Stomach smooth muscle (tissue), 2 donors: ENCODE results near the gene CADM2.

Experiments
- H3K27ac ChIP-seq: one replicate; pipeline ENCODE4 v1.7.0; 2013; ENCODE audit warnings: mild to moderate bottlenecking, low read length, inconsistent platforms
- H3K27me3 ChIP-seq, 2 donors: one replicate each; pipeline ENCODE4 v1.7.0; 2013; ENCODE audit warnings: low read length in 2 of 2; ENCODE audit not compliant: insufficient read depth in 2 of 2, control insufficient read depth in 1 of 2
- H3K36me3 ChIP-seq, 2 donors: one replicate each; pipeline ENCODE4 v1.7.0; 2013; ENCODE audit warnings: low read length in 2 of 2; ENCODE audit not compliant: control insufficient read depth in 2 of 2, insufficient read depth in 2 of 2
- H3K4me1 ChIP-seq: one replicate; pipeline ENCODE4 v1.7.0; 2013; ENCODE audit warnings: low read length; ENCODE audit not compliant: control insufficient read depth, insufficient read depth
- H3K4me3 ChIP-seq, 2 donors: one replicate each; pipeline ENCODE4 v1.7.0; 2013; ENCODE audit warnings: low read length in 2 of 2
- H3K9ac ChIP-seq, 2 donors: one replicate each; pipeline ENCODE4 v1.7.0; 2013; ENCODE audit warnings: low read length in 2 of 2, mild to moderate bottlenecking in 1 of 2
- H3K9me3 ChIP-seq, 2 donors: one replicate each; pipeline ENCODE4 v1.7.0; 2013; ENCODE audit warnings: low read length in 2 of 2; ENCODE audit not compliant: control insufficient read depth in 2 of 2
- donor health status: healthy.
- donor health status: Pancreatic carcinoma.

CADM2 gene

DNA sequence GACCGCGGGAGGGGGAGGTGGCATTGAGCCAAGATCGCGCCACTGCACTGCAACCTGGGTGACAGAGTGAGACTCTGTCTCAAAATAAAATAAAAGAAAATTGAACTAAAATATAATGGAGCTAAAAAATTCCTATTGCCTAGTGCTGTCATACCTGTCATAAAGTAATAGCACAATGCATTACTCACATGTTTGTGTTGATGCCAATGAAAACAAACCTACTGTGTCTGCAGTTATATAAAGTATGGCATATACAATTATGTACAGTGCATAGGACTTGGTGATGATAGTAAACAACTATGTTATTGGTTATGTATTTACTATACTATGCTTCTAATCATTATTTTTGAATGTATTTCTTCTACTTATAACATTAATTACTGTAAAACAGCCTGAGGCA is 411.6 kb downstream of the CADM2 start:
- H3K27me3 ChIP-seq = no peaks in the 10 kb centered on the region
- no peaks in the 10 kb centered on the region for H3K4me1 ChIP-seq
- no peaks in the 10 kb centered on the region for H3K36me3 ChIP-seq
- no peaks in the 10 kb centered on the region for H3K9me3 ChIP-seq
- no peak overlapping the region for H3K4me3 ChIP-seq
- H3K27ac ChIP-seq = no peak overlapping the region
- H3K9ac ChIP-seq = no peak overlapping the region

DNA sequence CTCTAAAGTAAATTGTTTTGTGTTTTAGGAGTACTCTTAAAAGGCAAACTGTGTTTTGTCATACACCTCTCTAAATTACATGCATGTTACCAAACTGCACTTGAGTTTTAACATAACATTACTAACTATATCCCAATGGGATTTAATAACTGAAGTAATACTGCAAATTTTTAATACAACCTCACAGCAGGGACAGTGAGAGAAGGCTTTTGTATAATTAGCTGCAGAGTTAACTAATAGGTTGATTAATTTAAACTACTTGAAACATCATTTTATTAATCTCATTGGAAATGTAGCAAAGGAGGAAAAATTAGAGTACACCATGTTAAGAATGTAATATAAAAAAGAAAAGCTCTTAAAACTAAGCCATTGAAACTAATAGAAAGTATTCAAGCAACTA is 417.3 kb downstream of the CADM2 start:
- Histone ChIP-seq H3K27ac (no peak overlapping the region), H3K4me1 (no peaks in the 10 kb centered on the region), H3K27me3 (no peaks in the 10 kb centered on the region), H3K36me3 (no peaks in the 10 kb centered on the region), H3K9ac (no peak overlapping the region), H3K4me3 (no peak overlapping the region), H3K9me3 (no peaks in the 10 kb centered on the region)

DNA sequence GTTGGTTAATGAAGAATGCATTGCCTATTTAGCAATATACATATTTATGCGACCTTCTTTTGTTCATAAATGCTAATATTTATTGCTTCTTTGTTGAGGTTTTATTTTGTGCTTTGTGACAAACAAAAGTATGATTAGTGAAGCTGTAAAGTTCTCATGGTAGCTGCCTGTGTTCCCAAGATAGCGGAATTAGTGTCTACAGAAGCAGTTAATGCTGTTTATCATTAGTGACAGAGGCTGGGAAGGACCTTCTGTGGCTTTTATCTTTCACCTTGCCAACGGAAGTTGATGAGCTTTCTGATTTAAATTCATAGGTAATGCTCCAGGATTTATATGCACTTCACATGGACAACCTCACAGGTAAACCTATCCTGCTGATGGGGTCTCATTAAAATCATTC is 418.3 kb downstream of the CADM2 start:
- Histone ChIP-seq H3K9ac (no peak overlapping the region), H3K36me3 (no peaks in the 10 kb centered on the region), H3K27ac (no peak overlapping the region), H3K4me1 (no peaks in the 10 kb centered on the region), H3K9me3 (no peaks in the 10 kb centered on the region), H3K4me3 (no peak overlapping the region), H3K27me3 (no peaks in the 10 kb centered on the region)

DNA sequence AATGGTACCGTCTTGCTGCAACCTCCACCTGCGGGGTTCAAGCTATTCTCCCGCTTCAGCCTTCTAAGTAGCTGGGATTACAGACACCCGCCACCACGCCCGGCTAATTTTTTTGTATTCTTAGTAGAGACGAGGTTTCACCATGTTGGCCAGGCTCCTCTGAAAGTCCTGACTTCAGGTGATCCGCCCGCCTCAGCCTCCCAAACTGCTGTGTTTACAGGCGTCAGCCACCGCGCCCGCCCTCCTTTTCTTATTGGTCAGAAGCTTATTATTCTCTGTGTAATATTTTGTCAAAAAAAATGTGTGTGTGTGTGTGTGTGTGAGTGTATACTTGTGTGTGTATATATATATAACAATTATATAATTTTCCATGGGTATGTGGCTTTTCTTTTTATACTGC is 425.6 kb downstream of the CADM2 start:
- H3K36me3 ChIP-seq = no peaks in the 10 kb centered on the region
- no peaks in the 10 kb centered on the region for H3K9me3 ChIP-seq
- no peak overlapping the region for H3K4me3 ChIP-seq
- no peak overlapping the region for H3K9ac ChIP-seq
- H3K27ac ChIP-seq = no peak overlapping the region
- no peaks in the 10 kb centered on the region for H3K4me1 ChIP-seq
- no peaks in the 10 kb centered on the region for H3K27me3 ChIP-seq

DNA sequence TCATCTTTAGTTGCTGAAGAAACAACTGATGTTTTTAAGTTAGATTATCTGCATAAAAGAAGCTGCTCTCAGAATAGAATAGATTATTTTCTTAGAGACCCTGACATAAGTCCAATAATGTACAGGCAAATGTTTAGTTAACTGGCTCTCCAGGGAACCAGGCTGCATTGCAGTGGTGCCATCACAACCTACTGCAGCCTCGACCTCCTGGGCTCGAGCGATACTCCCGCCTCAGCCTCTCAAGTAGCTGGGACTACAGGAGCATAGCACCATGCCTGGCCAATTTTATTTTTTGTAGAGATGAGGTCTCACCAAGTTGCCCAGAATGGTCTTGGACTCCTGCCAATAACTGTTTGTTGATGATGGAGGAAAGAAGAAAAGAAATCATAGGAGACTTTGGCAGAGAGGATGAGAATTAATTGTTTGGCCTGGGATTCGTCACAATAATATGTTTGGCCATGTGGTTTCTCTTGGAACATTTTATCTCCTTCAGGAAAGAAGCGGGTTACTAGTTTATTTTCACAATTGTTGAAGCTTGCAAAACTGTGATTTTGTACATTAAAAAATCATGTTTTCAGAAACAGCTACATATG is 429.2 kb downstream of the CADM2 start:
- Histone ChIP-seq H3K9ac (no peak overlapping the region), H3K4me1 (no peaks in the 10 kb centered on the region), H3K27ac (no peak overlapping the region), H3K9me3 (no peaks in the 10 kb centered on the region), H3K4me3 (no peak overlapping the region), H3K36me3 (no peaks in the 10 kb centered on the region), H3K27me3 (no peaks in the 10 kb centered on the region)

DNA sequence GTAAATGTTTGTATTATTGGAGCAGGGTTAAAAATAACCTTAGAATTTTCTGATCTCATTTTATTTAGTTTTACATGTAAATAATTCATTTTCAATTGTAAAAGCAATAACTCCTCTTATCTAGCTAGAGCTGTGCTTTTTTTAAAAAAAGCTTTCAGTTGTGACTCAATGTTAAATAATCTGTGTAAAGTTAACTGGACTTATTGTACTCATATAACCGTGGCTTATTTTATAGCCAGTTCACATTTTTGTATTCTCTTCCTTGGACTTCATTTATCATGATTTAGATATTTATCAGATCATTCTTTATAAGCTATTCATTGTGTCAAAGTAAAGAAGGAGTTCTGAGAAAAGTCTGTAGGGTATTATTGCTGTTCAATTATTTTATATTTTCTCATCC is 435.6 kb downstream of the CADM2 start:
- no peaks in the 10 kb centered on the region for H3K36me3 ChIP-seq
- H3K4me3 ChIP-seq = no peak overlapping the region

DNA sequence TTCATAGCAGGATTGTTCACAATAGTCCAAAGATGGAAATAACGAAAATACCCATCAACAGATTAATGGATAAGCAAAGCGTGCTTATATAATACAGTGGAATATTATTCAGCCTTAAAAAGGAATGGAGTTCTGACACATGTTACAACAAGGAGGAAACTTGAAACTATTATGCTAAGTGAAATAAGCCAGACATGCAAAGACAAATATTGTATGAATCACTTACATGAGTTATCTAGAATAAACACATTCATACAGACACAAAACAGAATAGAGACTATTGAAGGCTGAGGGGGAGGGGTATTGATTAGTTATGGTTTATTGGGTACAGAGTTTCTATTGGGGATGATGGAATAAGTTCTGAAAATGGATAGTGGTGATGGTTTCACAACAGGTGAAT is 438.6 kb downstream of the CADM2 start:
- Histone ChIP-seq H3K9ac (no peak overlapping the region), H3K27me3 (no peaks in the 10 kb centered on the region), H3K9me3 (no peaks in the 10 kb centered on the region), H3K4me1 (no peaks in the 10 kb centered on the region), H3K27ac (no peak overlapping the region), H3K4me3 (no peak overlapping the region), H3K36me3 (no peaks in the 10 kb centered on the region)

More for the DNA sequence above, 435.6 kb downstream of the CADM2 start:
- no peaks in the 10 kb centered on the region for H3K9me3 ChIP-seq
- H3K4me1 ChIP-seq = no peaks in the 10 kb centered on the region
- no peak overlapping the region for H3K27ac ChIP-seq
- no peaks in the 10 kb centered on the region for H3K27me3 ChIP-seq
- no peak overlapping the region for H3K9ac ChIP-seq

DNA sequence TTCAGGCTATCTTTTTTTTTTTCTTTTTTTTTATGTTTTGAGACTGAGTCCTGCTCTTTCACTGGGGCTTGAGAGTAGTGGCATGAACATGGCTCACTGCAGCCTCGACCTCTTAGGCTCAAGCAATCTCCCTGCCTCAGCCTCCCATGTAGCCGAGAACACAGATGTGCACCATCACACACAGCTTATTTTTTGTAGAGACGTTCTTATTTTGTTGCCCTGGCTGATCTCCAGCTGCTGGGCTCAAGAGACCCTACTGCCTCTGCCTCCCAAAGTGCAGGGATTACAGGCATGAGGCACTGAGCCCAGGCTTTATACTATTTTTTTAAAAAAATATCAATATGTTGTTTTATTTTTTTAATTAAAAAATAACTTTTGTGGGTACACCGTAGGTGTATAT is 467.3 kb downstream of the CADM2 start:
- no peak overlapping the region for H3K9ac ChIP-seq
- H3K9me3 ChIP-seq = peaks cover 0 to 3% of the 10 kb centered on the region in 2 donors
- no peaks in the 10 kb centered on the region for H3K4me1 ChIP-seq
- H3K27me3 ChIP-seq = no peaks in the 10 kb centered on the region
- H3K36me3 ChIP-seq = no peaks in the 10 kb centered on the region
- no peak overlapping the region for H3K4me3 ChIP-seq
- H3K27ac ChIP-seq = no peak overlapping the region

DNA sequence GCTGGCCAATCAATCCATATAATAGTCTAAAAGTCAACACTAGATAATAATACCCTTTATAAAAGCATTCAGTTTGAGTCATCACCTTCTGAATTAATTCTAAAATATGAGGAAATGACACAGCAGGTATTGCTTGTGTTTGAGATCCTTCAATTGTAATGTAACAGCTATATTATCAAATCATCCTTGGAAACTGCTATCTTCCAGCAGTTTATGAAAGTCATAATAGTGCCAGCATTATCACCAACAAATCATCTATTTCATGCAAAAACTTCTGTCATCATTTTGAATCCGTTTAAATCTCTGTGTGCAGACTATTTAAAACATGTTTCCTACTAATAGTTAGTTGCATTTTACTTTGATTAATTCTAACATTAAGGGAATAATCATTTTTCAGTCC is 468.7 kb downstream of the CADM2 start:
- no peaks in the 10 kb centered on the region for H3K27me3 ChIP-seq
- no peak overlapping the region for H3K9ac ChIP-seq
- H3K4me3 ChIP-seq = no peak overlapping the region
- H3K9me3 ChIP-seq = peaks cover 0 to 3% of the 10 kb centered on the region in 2 donors
- no peaks in the 10 kb centered on the region for H3K36me3 ChIP-seq
- H3K27ac ChIP-seq = no peak overlapping the region
- H3K4me1 ChIP-seq = no peaks in the 10 kb centered on the region

DNA sequence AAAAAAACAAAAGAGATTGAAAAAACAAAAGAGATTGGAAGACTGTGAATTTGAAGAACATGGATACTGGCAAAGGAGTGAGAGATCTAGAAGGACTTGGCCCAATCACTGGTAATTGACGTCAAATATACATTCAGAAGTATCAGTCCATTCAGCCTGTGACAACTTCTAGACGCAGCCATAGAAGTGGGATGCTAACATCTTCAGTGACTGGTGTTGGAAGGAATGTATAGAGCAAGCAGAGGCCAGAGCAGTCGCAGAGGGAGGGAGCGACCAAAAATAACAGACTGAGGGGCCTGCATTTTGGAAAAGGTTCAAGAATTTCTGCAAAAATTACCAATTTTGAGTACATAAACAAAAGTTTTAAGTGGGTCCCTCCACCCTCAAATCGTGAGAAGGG is 473.3 kb downstream of the CADM2 start:
- H3K4me3 ChIP-seq = no peak overlapping the region
- no peaks in the 10 kb centered on the region for H3K27me3 ChIP-seq
- no peaks in the 10 kb centered on the region for H3K9me3 ChIP-seq
- no peak overlapping the region for H3K27ac ChIP-seq
- H3K4me1 ChIP-seq = no peaks in the 10 kb centered on the region
- no peaks in the 10 kb centered on the region for H3K36me3 ChIP-seq
- no peak overlapping the region for H3K9ac ChIP-seq

DNA sequence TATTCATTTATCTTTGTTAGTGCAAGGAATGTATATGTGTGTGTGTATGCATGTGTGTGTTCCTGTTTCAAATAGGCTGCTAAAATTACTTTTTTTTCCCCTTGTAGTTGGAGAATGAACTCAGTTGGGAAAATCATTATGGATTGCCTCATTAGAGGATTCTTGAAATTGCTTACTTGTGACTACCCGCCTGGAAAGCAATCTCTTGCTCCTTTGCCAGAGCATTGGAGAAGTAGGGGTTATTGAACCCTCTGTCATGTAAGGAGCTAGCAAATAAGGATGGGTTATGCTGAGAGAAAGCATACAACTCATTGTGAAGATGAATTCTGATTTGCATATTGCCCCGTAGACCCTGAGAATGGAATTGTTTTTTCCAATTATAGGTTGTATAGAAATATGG is 474.5 kb downstream of the CADM2 start:
- Histone ChIP-seq H3K36me3 (no peaks in the 10 kb centered on the region), H3K27me3 (no peaks in the 10 kb centered on the region), H3K9me3 (no peaks in the 10 kb centered on the region), H3K4me1 (no peaks in the 10 kb centered on the region), H3K4me3 (no peak overlapping the region), H3K27ac (no peak overlapping the region), H3K9ac (no peak overlapping the region)
